Psoas muscle (tissue), 8 donors: ENCODE results near the gene ASMTL. TPM values are rescaled to one million over a fixed set of nuclear protein-coding genes. Genes with fewer than 3 reads are reported as not detected.

Experiments
- ATAC-seq, 4 donors: fragments of 200-7000 bp; cut with Tn5 transposase; one replicate each; pipeline ENCODE4 v1.9.1; 2020; ENCODE audit warnings: moderate library complexity in 3 of 4, mild to moderate bottlenecking in 2 of 4
- DNase-seq, 2 donors: peaks; one replicate each; pipeline ENCODE4 v3.0.0-alpha.2; 2020
- H3K27ac ChIP-seq: fragments of 200-600 bp; one replicate; pipeline ENCODE4 v1.8.0; 2022
- H3K27me3 ChIP-seq, 3 donors: fragments of 200-600 bp in 1 of 3; one replicate each; pipeline versions ENCODE4 v1.6.1 to v1.8.0; 2013 to 2022; ENCODE audit warnings: low read length in 2 of 3, mild to moderate bottlenecking in 2 of 3, moderate library complexity in 1 of 3; ENCODE audit not compliant: insufficient read depth in 3 of 3
- H3K36me3 ChIP-seq, 2 donors: fragments of 200-600 bp in 1 of 2; one replicate each; pipeline versions ENCODE4 v1.6.1 to v1.8.0; 2013 to 2022; ENCODE audit warnings: low read depth in 1 of 2, mild to moderate bottlenecking in 1 of 2, moderate library complexity in 1 of 2; ENCODE audit not compliant: insufficient read depth in 1 of 2
- H3K4me1 ChIP-seq: fragments of 200-600 bp; one replicate; pipeline ENCODE4 v1.8.0; 2022
- H3K4me3 ChIP-seq: fragments of 200-600 bp; one replicate; pipeline ENCODE4 v1.8.0; 2022; ENCODE audit warnings: mild to moderate bottlenecking
- H3K9me3 ChIP-seq: fragments of 200-600 bp; one replicate; pipeline ENCODE4 v1.8.0; 2022
- WGBS, 3 donors: extraction: QIAGEN DNeasy Blood & Tissue Kit; methylation state at CpG; one replicate each; pipeline versions ENCODE4 v1.1.6 to v1.1.7; 2013; 5-methylcytosine and 5-hydroxymethylcytosine counted together
- intact Hi-C, 2 donors: fragments of 100-400 bp; cut with DNase I; formaldehyde crosslinking; loops; one replicate each; pipeline versions ENCODE4 v1.11.0 to v1.14.2; 2022
- polyA plus RNA-seq, 3 donors: library from polyadenylated mRNA; stranded (reverse); fragments of 200-250 nt; gene quantifications; one replicate each; pipeline ENCODE4 v1.2.3, GENCODE V29; 2013
- total RNA-seq, 4 donors: library from RNA; stranded (reverse); fragmentation: NEBNext Ultra II Directional in 2 of 4; extraction: Animal tissue kit (Norgen Biotek cat#: 25700) in 2 of 4; gene quantifications; one replicate each; pipeline versions ENCODE4 v1.2.1 to v1.2.4, GENCODE V29; 2021 to 2023
- TF ChIP-seq, protein P1 (sequence below): fragments of 200-600 bp; IDR thresholded peaks from one replicate; pipeline ENCODE4 v1.8.0; 2022; ENCODE audit warnings: antibody characterized with exemption
- donor health status: healthy with polysubstance abuse.
- donor health status: DM: no; HTN: no; CAD: no; lungs with moderate emphysema.
- donor health status: Bipolar disorder and iron deficiency.
- donor health status: healthy.
- donor health status: DM: yes; HTN: yes; CAD: no.
- donor health status: DM: no; HTN: no; CAD: no.
- donor health status: DM: no; HTN: no; CAD: no.
- donor health status: DM: yes; HTN: yes; CAD: no.

The ASMTL gene
- total and polyA plus RNA-seq, 7 donors: 6.6 to 18.2 (median 9.8) TPM

- no peaks in the 10 kb centered on the region for H3K4me1 ChIP-seq
- intact Hi-C loops: loop anchor here in 1 of 2 donors (10.0 kb wide), 1 partner anchor 112 kb away; no protein-coding TSS in a partner anchor
- ATAC-seq (peak in 3 of 4 donors; percentile 39 to 57 (median 54)), DNase-seq (no peak)
- no peaks in the 10 kb centered on the region for H3K9me3 ChIP-seq
- TF ChIP-seq, protein P1, sequence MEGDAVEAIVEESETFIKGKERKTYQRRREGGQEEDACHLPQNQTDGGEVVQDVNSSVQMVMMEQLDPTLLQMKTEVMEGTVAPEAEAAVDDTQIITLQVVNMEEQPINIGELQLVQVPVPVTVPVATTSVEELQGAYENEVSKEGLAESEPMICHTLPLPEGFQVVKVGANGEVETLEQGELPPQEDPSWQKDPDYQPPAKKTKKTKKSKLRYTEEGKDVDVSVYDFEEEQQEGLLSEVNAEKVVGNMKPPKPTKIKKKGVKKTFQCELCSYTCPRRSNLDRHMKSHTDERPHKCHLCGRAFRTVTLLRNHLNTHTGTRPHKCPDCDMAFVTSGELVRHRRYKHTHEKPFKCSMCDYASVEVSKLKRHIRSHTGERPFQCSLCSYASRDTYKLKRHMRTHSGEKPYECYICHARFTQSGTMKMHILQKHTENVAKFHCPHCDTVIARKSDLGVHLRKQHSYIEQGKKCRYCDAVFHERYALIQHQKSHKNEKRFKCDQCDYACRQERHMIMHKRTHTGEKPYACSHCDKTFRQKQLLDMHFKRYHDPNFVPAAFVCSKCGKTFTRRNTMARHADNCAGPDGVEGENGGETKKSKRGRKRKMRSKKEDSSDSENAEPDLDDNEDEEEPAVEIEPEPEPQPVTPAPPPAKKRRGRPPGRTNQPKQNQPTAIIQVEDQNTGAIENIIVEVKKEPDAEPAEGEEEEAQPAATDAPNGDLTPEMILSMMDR: no peak
- no peaks in the 10 kb centered on the region for H3K36me3 ChIP-seq
- H3K4me3 ChIP-seq: no peak overlapping the region
- peaks cover 0 to 38% (median 2%) of the 10 kb centered on the region in 3 donors for H3K27me3 ChIP-seq
- 58 to 63% (median 60%) methylated on average over 19 of the region's 19 CpGs for WGBS, 3 donors
- H3K27ac ChIP-seq: peak overlapping the region; percentile 60
Observed at GRCh38 chrX:1462596-1463251, 10.0 kb upstream of the ASMTL start.

DNA sequence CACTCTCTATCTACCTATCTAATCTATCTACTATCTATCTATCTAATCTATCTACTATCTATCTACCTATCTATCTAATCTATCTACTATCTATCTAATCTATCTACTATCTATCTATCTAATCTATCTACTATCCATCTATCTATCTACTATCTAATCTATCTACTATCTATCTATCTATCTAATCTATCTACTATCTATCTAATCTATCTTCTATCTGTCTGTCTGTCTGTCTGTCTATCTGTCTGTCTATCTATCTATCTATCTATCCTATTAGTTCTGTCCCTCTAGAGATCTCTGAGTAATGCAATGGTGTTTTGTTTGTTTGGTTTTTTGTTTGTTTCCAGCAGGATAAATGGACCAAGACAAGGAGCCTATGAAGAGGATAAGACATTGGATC is 9.4 kb upstream of the ASMTL start:
- H3K9me3 ChIP-seq: no peaks in the 10 kb centered on the region
- peaks cover 0 to 38% (median 2%) of the 10 kb centered on the region in 3 donors for H3K27me3 ChIP-seq
- H3K4me3 ChIP-seq: no peak overlapping the region
- no peaks in the 10 kb centered on the region for H3K36me3 ChIP-seq
- TF ChIP-seq, protein P1: no peak
- no peak for DNase-seq
- no peaks in the 10 kb centered on the region for H3K4me1 ChIP-seq
- intact Hi-C loops: loop anchor here in 1 of 2 donors (10.0 kb wide), 1 partner anchor 113 kb away; no protein-coding TSS in a partner anchor
- no peak for ATAC-seq
- H3K27ac ChIP-seq: no peak overlapping the region

- no peak for ATAC-seq
- intact Hi-C loops: loop anchor here (2.0 to 10.0 kb wide), 4 partner anchors 125 to 1359 kb away; partner anchors contain the start of gene AKAP17A (in 2 of the 2)
- DNase-seq: no peak
- Histone ChIP-seq H3K27me3 (peaks cover 0 to 11% (median 0%) of the 10 kb centered on the region in 3 donors), H3K4me3 (no peak overlapping the region), H3K9me3 (no peaks in the 10 kb centered on the region), H3K27ac (no peak overlapping the region), H3K4me1 (no peaks in the 10 kb centered on the region), H3K36me3 (no peaks in the 10 kb centered on the region)
- 58 to 68% (median 66%) methylated on average over 3 of the region's 3 CpGs for WGBS, 3 donors
- TF ChIP-seq, protein P1: no peak
Observed at GRCh38 chrX:1455948-1456280, 3.2 kb upstream of the ASMTL start.

DNA sequence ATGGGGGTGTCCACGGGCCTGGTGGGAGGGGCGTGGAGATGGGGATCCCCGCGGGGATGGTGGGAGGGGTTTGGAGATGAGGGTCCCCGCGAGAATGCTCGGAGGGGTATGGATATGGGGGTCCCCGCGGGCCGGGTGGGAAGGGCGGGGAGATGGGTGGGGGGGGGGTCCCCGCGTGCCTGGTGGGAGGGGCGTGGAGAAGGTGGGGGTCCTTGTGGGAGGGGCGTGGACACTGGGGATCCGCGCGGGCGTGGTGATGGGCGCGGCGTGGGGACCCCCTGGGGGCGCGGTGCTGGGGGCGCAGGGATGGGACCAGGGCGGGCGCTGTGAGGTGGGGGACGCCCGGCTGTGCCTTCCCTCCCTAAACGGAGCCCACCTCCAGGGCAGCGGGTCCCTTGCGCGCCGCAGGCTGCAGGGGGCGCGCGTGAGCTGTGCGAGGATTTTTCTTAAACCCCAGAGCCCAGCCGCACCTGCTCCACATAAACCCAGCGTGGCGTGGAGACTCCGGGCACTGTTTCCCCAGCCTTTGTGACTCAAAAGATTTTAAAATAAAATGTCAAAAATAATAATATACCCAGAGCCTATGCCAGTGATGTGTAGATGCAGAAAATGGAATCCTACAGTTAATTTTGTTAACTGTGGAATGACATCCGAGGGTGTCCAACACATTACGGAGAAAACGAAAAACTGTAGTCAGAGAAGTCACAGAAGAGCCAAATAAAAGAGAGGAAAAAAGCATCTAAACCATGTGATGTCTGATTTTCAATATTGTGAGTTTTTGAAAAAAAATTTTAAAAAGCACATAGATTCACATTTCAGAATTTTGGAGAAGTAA is 1.5 kb upstream of the ASMTL start:
- intact Hi-C loops: loop anchor here (2.0 to 10.0 kb wide), 4 partner anchors 62 to 1361 kb away; partner anchors contain the start of genes AKAP17A (in 1 of the 2) and SLC25A6 (in 1 of the 2)
- Histone ChIP-seq H3K27ac (no peak overlapping the region), H3K4me3 (peak overlapping the region; percentile 55), H3K36me3 (no peaks in the 10 kb centered on the region), H3K27me3 (no peaks in the 10 kb centered on the region), H3K4me1 (no peaks in the 10 kb centered on the region), H3K9me3 (no peaks in the 10 kb centered on the region)
- TF ChIP-seq, protein P1: peak; percentile 91
- ATAC-seq (peak; percentile 28 to 57 (median 39)), DNase-seq (peak; percentile 86 to 90)
- WGBS, 3 donors: 2 to 6% (median 4%) methylated on average over 21 to 44 of the region's 45 CpGs
